Activated CD4-positive, alpha-beta T cell treated with anti-CD3 and anti-CD28 coated beads, Interleukin-2, amount 50 U/mL, for 4 hours (primary cell): Measurements from ENCODE around the gene E2F2.

Source experiments
- DNase-seq, 2 experiments: peaks; one replicate each; pipeline ENCODE4 v3.0.0-alpha.2; 2020

The E2F2 gene

DNA sequence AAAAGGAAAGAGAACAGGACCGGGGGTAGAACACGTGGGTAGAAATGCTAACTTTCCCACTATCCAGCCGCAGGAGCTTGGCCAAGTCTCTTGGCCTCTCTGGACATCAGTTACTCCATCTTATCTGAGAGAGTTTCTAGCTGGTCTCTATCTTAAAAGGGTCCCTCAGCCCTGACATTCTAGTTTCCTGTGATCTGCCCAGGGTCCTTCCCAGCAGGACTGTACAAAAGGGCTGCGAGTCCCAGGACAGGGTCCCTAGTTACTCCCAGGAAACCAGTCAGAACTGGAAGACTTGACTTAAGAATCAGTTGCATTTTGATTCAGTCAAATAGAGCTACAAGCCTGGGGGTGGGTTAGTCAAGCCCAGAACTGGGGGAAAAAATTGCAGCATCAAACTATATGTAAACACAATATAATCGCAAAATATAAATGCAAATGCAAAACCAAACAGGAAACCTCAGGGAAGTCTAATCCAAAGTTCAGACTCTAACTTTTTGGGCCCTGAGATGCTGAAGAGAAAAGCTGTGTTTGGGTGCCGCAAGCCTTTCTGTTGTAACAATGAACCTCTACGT, 49.9 kb downstream of the E2F2 start:
- no peak for DNase-seq

GRCh38 chr1:23480187-23481025, 50.6 kb downstream of the E2F2 start:
- DNase-seq: no peak

- no peak for DNase-seq
These were observed 51.4 kb downstream of the E2F2 start for GRCh38 chr1:23479666-23479941.

- DNase-seq: no peak
These were observed 52.0 kb downstream of the E2F2 start for GRCh38 chr1:23478896-23479665.

DNA sequence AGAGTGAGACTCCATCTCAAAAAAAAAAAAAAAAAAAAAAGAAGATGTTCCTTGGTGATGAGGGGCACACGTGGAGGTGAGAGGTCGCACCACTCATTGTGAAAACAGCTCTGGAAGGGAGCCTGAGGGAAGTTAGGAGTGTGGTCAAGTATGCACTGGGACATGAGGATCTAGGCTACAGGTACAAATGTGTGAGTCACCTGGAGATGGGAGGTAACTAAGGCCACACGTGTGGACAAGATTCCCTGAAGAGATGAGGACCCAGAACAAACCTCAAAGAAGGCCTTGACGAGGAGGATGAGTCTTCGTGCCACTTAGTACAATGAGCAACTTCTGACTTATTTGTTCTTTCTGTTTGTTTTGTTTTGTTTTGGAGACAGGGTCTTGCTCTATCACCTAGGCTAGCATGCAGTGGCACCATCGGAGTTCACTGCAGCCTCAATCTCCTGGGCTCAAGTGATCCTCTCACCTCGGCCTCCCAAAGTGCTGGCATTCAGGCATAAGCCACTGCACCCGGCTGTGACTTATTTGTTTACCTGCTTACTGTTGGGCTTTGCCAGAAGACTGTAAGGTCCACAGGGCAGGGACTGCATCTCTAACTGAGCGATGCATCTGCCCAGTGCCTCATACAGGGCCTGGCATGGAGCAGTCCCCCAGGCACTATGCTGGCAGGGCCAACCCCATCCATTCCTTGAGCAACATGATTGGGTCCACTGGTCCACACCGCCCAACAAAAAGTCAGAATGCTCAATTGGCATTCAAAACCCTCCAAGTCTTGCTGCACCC, 53.5 kb downstream of the E2F2 start:
- no peak for DNase-seq

- DNase-seq: no peak
These were observed 55.4 kb downstream of the E2F2 start for GRCh38 chr1:23475641-23476040.

- DNase-seq: no peak
These were observed 55.9 kb downstream of the E2F2 start for GRCh38 chr1:23475134-23475628.

- no peak for DNase-seq
These were observed 57.8 kb downstream of the E2F2 start for GRCh38 chr1:23473037-23473800.

DNA sequence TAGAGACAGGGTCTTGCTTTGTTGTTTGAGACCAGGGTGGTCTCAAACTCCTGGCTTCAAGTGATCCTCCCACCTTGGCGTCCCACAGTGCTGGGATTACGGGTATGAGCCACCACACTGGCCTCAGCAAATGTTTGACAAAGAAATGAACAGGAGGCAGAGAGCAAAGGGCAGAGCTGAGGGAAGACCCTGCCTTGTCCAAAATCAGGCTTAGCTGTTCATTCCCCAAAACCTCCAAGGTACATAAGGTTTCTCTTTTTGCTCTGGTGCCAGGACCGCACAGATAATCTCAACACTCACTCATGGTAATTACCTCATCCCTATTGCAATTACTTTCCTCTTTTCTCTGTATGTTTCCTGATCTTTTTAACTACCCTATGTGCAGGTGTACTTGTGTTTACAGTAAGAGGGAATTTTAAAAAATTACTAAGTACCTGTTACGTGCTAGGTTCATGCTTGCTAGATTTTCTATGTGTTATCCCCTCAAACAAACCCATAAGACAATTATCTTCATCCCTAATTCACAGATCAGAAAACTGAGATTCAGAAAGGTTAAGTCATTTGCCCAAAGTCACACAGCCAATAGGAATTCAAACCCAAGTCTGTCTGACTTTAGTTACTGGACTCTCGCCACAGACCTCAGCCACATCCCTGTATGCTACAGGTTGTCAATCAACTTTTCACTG, 58.5 kb downstream of the E2F2 start:
- no peak for DNase-seq

DNA sequence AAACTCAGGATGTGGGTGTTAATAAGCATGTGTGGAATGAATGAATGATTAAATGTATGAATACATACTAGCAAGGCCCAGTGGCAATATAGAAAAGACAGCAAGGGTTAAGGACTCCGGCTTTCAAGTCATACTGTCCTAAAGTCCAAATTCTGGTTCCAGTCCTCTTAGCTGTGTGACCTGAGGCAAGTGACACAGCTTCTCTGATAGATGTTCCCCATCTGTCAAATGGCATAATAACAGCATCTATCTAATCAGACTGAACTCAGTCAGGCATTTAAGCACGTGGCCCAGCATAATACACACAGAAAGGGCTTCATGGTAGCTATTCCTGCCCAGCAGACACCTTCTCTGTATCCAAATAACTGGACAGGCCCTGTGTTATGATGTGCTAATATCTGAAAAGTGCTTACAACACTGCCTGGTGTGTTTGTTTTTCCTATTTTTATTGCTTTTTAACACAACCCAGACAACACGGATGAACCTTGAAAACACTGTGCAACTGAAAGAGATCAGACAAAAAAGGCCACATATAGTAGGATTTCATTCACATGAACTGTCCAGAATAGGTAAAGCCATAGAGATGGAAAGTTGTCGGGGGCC, 59.5 kb downstream of the E2F2 start:
- no peak for DNase-seq

GRCh38 chr1:23470282-23471070, 60.6 kb downstream of the E2F2 start:
- DNase-seq: no peak

DNA sequence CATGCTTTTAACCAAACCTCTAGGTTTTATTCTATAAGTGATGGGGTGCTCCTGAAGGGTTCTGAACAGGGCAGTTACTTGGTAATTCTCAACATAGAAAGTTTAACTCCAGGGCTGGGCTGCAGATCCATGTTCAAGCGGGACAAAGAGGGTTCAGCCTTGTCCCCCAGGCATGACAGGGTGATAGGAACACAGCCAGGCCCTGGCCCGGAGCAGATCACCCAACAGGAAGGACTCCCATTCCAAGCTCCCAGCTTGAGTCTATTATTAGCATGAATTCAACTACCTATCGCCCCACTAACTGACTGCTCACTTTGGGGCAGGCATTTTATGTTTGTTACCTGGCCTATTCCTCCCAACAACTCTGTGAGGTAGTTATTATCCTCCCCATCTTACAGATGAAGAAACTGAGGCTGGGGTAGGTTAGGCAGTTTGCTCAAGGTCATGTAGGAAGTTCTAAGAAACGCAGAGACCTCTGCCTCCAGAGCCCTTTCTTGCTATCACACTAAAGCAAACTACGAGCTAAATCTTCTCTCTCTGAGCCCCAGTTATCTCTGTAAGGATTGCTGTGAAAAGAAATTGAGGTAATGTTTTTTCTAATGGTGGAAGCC, 61.6 kb downstream of the E2F2 start:
- DNase-seq: no peak

- DNase-seq: no peak
These were observed 64.5 kb downstream of the E2F2 start for GRCh38 chr1:23466423-23466989.

GRCh38 chr1:23463286-23463685, 67.7 kb downstream of the E2F2 start:
- DNase-seq: no peak

DNA sequence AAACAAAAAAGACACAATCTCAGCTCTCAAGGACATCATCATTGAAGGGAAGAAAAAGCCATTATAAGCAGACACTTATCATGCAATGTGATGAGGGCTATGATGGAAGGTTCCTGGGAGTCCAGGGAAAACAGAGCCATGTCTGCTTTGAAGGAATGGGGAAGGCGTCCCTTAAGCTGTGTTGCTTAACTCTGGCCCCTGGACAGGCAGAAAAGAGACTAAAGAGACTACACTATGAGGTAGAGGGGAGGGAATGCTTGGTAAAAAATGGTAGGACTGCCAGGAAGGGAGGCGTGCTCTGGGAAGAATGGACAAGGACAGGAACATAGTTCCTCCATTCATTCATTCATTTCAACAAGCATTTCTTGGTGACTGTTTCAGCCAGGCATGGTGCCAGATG, 68.3 kb downstream of the E2F2 start:
- DNase-seq: no peak

- no peak for DNase-seq
These were observed 70.0 kb downstream of the E2F2 start for GRCh38 chr1:23461050-23461449.

GRCh38 chr1:23460519-23460918, 70.5 kb downstream of the E2F2 start:
- no peak for DNase-seq

DNA sequence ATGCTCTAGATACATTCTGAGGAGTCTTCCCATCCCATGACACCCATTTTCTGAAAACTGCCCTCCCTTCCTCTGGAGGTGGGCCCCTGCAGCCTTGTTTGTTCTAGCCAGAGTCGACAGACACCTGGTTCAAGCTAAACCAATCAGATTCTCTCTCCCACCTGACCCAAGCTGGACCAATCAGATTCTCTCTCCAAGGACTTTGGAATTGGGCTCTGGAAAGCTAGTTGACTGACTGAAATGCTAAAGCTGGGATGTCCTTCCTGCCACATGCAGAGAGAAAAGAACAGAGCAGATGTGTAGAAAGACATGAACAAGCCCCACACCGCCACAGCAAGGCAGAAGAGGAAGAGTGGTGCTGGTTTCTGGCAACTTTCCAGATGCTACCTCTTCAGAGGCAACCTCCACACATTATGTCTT, 71.7 kb downstream of the E2F2 start:
- no peak for DNase-seq
